Non-pigmented ciliary epithelial cell (primary cell): Measurements from ENCODE around the gene TLE3.
A peak's percentile ranks its signal among the peaks of the same experiment; 100 is the strongest.
"Not testable (repeated sequence)": the region's sequence is repeated elsewhere in the genome, so short reads cannot be mapped to it uniquely, and the experiment has no call there.

Experiments used
- DNase-seq: peaks from one replicate; pipeline ENCODE4 v3.0.0-alpha.2; 2010; ENCODE audit warnings: low read depth

TLE3 gene

GRCh38 chr15:70125605-70126004, 27.9 kb upstream of the TLE3 start:
- no peak for DNase-seq

GRCh38 chr15:70121624-70122302, 24.0 kb upstream of the TLE3 start:
- DNase-seq: no peak

DNA sequence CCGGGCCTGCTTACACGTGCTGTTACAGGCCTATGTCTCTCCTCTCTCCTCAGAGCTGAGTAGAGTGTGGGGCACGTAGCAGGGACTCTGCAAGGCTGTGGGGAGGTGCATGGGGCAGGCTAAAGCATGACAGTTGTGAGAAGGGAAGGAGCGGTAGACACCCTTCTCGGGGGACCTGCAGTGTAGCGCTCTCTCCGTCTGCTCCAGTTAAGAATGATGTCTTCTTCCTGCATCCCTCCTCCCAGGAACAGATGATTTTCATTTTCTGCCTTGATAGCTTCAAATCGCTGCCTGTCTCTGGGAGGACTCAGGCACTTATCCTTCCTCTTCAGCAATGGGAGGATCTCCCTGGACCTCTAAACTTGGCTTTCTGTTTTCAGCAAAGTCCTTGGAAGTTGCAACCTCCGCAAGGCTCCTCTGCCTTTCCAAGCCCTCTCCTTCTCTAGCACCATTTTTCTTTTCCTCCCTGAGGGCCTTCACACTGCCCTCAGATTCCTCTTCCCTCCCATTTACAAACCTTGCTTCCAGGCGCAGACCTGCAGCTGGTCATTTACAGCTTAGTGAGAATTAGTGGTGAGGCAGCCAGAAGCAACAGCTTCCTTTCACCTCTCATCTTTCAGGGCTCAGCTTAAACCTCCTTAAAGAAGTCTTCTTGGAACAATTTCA, 23.4 kb upstream of the TLE3 start:
- DNase-seq: no peak

DNA sequence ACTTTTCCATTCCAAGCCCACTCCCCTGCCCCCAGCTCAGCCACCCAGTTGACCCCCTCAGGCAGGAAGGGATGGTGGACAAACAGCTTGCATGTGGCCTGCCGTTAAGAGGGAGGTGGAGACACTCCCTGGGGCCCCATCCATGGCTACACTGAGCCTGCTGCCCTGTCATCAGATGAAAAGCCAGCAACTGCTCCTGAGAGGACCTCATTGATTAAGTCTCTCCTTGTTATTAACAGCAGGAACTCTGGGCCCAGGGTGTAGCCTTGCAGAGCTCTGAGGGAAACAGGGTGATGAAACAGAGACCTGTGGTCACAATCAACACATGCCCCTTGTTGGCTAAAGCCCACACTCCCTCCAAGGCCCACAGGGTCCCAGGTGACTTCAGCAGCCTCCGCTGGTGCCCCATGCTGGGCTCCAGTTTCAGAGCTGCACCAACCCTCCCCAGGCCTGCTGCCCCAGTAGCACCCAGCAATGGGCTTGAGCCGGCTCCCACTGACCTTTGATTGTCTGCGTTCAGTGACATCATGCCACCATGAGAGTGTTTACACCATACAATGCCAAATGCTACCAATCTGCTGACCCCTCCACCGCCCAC, 22.3 kb upstream of the TLE3 start:
- DNase-seq: no peak

DNA sequence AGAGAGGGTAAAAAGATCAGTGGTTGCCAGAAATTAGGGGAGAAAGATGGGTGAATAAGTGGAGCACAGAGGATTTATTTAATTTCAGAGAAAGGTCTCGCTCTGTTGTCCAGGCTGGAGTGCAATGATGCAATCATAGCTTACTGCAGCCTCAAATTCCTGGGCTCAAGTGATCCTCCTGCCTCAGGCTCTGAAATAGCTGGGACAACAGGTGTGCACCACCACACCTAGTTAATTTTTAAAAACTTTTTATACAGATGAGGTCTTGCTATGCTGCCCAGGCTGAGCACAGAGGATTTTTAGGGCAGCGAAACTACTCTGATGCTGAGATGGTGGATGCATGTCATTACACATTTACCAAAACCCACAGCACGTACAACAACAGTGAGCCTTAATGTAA, 20.9 kb upstream of the TLE3 start:
- DNase-seq: no peak

GRCh38 chr15:70116317-70116716, 18.6 kb upstream of the TLE3 start:
- DNase-seq: no peak

DNA sequence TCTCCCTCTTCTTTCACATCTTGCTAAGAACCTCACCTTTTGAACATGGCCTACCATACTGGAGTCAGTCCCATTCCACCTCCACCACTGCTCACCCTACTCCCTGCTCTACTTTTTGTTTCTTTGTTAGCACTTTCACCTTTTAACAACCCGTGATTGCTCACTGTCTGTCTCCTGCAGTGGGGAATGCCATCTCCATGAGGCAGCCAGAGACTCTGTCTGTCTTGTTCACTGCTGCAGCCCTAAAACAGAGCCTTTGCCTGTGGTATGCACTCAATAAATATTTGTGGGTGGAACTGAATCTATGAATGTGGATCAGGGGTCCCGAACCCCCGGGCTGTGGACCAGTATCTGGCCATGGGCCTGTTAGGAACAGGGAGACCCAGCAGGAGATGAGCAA, 16.5 kb upstream of the TLE3 start:
- DNase-seq: no peak

GRCh38 chr15:70113304-70113700, 15.6 kb upstream of the TLE3 start:
- no peak for DNase-seq

DNA sequence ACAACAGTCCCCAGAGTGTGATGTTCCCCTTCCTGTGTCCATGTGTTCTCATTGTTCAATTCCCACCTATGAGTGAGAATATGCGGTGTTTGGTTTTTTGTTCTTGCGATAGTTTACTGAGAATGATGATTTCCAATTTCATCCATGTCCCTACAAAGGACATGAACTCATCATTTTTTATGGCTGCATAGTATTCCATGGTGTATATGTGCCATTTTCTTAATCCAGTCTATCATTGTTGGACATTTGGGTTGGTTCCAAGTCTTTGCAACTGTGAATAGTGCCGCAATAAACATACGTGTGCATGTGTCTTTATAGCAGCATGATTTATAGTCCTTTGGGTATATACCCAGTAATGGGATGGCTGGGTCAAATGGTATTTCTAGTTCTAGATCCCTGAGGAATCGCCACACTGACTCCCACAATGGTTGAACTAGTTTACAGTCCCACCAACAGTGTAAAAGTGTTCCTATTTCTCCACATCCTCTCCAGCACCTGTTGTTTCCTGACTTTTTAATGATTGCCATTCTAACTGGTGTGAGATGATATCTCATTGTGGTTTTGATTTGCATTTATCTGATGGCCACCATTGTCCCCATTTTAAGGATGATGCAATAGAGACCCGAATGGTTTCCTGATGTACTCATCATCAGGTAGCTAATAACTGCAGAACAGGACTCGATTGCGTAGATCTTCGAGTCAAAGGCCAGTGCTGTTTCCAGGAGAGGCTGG, 15.0 kb upstream of the TLE3 start:
- not testable (repeated sequence) for DNase-seq

GRCh38 chr15:70112074-70112395, 14.3 kb upstream of the TLE3 start:
- DNase-seq: no peak

- no peak for DNase-seq
Observed at GRCh38 chr15:70111203-70112073, 13.7 kb upstream of the TLE3 start.

DNA sequence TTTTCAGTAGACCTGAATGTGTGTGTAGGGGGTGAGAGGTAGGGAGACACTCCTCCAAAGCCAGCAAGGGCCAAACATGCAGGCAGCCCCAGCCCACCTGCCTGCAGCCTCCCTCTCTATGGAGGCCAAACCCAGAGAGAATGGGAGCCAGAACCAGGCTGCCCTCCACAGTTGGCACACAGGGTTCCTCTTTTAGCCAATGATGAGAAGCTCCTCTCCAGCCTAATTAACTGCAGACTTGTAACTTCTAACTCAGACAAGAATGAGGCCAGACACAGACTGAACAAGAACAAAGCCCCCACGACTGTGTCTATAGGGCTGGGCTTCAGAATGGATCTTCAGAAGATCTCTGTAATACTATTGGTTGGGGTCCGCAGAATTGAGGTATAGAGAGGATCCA, 12.3 kb upstream of the TLE3 start:
- DNase-seq: no peak

DNA sequence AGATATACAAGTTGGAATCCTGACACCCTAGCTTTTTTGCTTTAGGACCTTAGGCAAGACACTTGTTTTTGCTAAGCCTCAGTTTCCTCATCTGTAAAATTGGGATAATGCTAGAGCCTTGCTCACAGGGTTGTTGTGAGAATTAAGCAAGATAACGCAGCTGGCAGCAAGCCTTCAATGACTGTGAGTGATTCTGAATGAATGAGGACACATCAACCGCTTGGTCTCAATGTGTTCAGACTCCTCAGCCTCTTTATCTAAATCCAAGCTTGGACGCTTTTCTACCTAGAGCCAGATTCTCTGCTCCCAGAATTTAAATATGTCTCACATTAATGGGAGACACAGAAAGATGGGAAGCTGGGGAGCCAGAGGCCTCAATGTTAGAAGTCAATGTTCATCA, 11.8 kb upstream of the TLE3 start:
- no peak for DNase-seq

GRCh38 chr15:70103880-70104626, 6.3 kb upstream of the TLE3 start:
- DNase-seq: no peak

DNA sequence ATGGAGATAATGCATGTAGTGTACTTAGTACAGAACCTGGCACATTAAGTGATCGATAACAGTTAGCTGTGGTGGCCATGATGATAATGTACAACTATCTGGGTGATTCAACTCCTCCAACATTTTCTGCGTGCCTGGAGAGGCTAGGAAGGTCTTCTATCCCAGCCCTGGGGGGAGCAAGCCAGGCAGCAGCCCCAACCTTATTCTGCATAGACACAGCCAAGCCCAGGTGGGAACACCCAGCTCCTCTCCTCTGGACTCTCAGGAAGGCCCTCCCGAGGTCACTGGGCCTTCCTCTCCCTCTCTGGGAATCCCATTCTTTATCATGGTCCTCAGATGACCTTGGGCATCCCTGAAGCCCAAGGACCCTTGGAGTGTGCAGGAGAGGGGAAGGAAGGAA, 5.1 kb upstream of the TLE3 start:
- DNase-seq: no peak

- peak; percentile 81 for DNase-seq
Observed at GRCh38 chr15:70101459-70102113, 3.9 kb upstream of the TLE3 start.

- no peak for DNase-seq
Observed at GRCh38 chr15:70100474-70101341, 3.0 kb upstream of the TLE3 start.

- DNase-seq: no peak
Observed at GRCh38 chr15:70099967-70100473, 2.3 kb upstream of the TLE3 start.

GRCh38 chr15:70099167-70099966, 1.6 kb upstream of the TLE3 start:
- peak; percentile 97 for DNase-seq
